ENCODE results near the gene EME2. TPM values are rescaled to one million over a fixed set of nuclear protein-coding genes. Genes with fewer than 3 reads are reported as not detected.

Gene EME2
- total RNA-seq, 1 experiment from 2014 or later, result 63.6 TPM

DNA sequence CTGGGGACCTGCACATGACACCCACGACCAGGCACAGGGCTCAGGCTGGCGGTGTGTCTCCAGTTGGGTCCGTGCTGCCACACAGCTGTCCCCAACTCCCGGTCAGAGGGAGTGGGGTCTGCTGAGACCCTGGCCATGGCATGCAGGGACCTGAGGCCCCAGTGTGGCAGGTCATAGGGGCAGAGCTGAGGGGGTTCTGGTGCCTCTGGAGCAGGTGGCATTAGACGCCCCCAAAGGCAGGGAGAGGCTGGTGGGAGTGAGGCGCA, 14.4 kb downstream of the EME2 start:
- no peak overlapping the region for H2BK20ac ChIP-seq (ENCODE audit: low read depth, low read length, poor library complexity, severe bottlenecking)
- TF ChIP-seq CTCF (conservative IDR thresholded peaks at IDR 0.05), result no peak
- H2BK5ac ChIP-seq (ENCODE audit: insufficient read length, low read length), result no peak overlapping the region
- no peak overlapping the region for H2BK120ac ChIP-seq (ENCODE audit: low read depth, low read length, poor library complexity, severe bottlenecking)
- H2BK12ac ChIP-seq (ENCODE audit: insufficient read length, low read depth, low read length), result no peak overlapping the region
- Mint-ChIP-seq H3K36me3 (ENCODE audit: insufficient read depth in 1 of 3, low read depth in 3 of 3) (peaks cover 5 to 17% (median 15%) of the 10 kb centered on the region in 3 experiments; a peak in 6 of 7 replicates), H3K27me3 (ENCODE audit: low read depth) (no peaks in the 10 kb centered on the region), H3K4me3 (no peak overlapping the region), H3K9me3 (no peaks in the 10 kb centered on the region), H3K4me1 (peaks cover 0 to 6% of the 10 kb centered on the region in 2 experiments; a peak in 1 of 4 replicates), H3K27ac (no peak overlapping the region)
- H4K5ac ChIP-seq (ENCODE audit: insufficient read length, low read depth, low read length), result no peak overlapping the region
- H3K27me3 ChIP-seq (ENCODE audit: insufficient read depth, low read length), result no peaks in the 10 kb centered on the region
- no peaks in the 10 kb centered on the region for H3K9me3 ChIP-seq (ENCODE audit: control insufficient read depth, low read depth, low read length)
- H2BK15ac ChIP-seq (ENCODE audit: low read depth, low read length), result no peak overlapping the region
- no peak overlapping the region for H3T11ph ChIP-seq (ENCODE audit: low read length)
- H3K79me1 ChIP-seq (ENCODE audit: insufficient read depth, low read depth, low read length, poor library complexity, severe bottlenecking), result peaks cover 5% of the 10 kb centered on the region
- no peak overlapping the region for H3K56ac ChIP-seq (ENCODE audit: insufficient read length, low read depth, low read length)
- peaks cover 8% of the 10 kb centered on the region; the same call in 1 of the 2 replicates for H3K79me2 ChIP-seq (ENCODE audit: insufficient read depth, low read length)
- no peak overlapping the region for H4K91ac ChIP-seq (ENCODE audit: insufficient read length, low read depth, low read length)
- no peak overlapping the region for H3K27ac ChIP-seq (ENCODE audit: insufficient read length, low read depth, low read length)
- no peak overlapping the region for H3K4ac ChIP-seq (ENCODE audit: low read depth, low read length)
- H3K4me2 ChIP-seq (ENCODE audit: insufficient read depth, insufficient read length, low read length), result no peak overlapping the region
- no peak overlapping the region for H2AFZ ChIP-seq (ENCODE audit: low read length)
- no peak overlapping the region for H3K23ac ChIP-seq (ENCODE audit: insufficient read length, low read depth, low read length)
- no peak overlapping the region for H3K18ac ChIP-seq (ENCODE audit: insufficient read length, low read depth, low read length)
- no peak for DNase-seq
- H3K4me1 ChIP-seq (ENCODE audit: insufficient read depth, low read length), result no peaks in the 10 kb centered on the region; the same call in 1 of the 2 replicates
- no peaks in the 10 kb centered on the region for H4K20me1 ChIP-seq (ENCODE audit: control insufficient read depth, insufficient read depth, insufficient read length)
- no peak overlapping the region for H3K9ac ChIP-seq (ENCODE audit: extremely low read depth, insufficient read length, low read length)
- H4K8ac ChIP-seq (replicated peaks; ENCODE audit: insufficient read length, low read depth, low read length), result no peak overlapping the region
- no peak overlapping the region for H3K14ac ChIP-seq (ENCODE audit: insufficient read depth, low read length)
- no peak overlapping the region for H2AK5ac ChIP-seq (ENCODE audit: insufficient read length, low read length)
- no peaks in the 10 kb centered on the region for H3K23me2 ChIP-seq (ENCODE audit: insufficient read length, low read depth, low read length, poor library complexity, severe bottlenecking)
- WGBS (ENCODE audit: extremely low coverage, insufficient read length, low lambda C conversion rate), result no CpG with 5 or more reads among the region's 6 CpGs

Data from H9 (cell line).